ENCODE measurements around the gene RTP2. TPM values are rescaled to one million over a fixed set of nuclear protein-coding genes. Genes with fewer than 3 reads are reported as not detected.
A peak's percentile ranks its signal among the peaks of the same experiment; 100 is the strongest.

The RTP2 gene
- total RNA-seq, 2 donors from 2014 or later: not detected

DNA sequence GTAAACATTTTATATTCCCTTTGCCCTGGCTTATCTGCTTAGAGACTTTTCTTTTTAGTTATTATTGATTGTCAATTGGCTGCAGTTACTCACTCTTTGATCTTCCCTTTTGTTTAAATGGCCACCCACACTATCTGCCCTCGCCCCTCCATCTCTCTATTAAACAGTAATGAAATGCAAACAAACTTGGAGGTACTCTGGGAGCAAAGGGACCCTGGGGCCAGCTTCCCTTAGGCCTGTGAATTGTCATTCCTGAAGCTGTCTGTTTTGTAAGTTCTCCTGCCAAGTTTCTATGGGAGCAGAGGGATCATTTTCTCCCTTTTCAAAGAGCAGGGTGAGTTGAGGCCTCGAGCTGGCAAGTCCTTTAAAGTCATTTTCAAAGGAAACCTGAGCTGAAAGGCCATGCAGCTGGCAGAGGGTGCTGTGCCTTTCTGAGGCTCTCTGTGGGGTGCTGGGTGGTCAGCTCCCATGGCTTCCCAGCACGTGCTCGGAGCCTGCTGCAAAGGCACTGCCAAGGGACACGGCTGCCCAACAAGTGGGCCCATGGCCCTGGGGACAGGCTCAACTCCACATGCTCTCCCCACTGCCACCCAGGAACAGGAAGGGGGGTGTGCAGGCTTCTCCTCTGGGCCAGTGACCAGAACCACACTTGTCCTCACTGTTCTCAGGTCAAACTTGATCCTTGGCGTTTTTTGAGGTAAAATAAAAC is 17.4 kb upstream of the RTP2 start:
- Histone ChIP-seq H3K27ac (no peak overlapping the region), H3K4me1 (ENCODE audit: control insufficient read depth in 1 of 2, low read depth in 2 of 2) (no peaks in the 10 kb centered on the region), H3K27me3 (replicated peaks; ENCODE audit: insufficient read depth) (no peaks in the 10 kb centered on the region), H3K36me3 (peaks cover 36% of the 10 kb centered on the region), H3K4me3 (no peak overlapping the region), H3K9me3 (no peaks in the 10 kb centered on the region)
- ATAC-seq (ENCODE audit: insufficient number of reproducible peaks, low FRiP score, low read depth): no peak
- TF ChIP-seq, protein P1, sequence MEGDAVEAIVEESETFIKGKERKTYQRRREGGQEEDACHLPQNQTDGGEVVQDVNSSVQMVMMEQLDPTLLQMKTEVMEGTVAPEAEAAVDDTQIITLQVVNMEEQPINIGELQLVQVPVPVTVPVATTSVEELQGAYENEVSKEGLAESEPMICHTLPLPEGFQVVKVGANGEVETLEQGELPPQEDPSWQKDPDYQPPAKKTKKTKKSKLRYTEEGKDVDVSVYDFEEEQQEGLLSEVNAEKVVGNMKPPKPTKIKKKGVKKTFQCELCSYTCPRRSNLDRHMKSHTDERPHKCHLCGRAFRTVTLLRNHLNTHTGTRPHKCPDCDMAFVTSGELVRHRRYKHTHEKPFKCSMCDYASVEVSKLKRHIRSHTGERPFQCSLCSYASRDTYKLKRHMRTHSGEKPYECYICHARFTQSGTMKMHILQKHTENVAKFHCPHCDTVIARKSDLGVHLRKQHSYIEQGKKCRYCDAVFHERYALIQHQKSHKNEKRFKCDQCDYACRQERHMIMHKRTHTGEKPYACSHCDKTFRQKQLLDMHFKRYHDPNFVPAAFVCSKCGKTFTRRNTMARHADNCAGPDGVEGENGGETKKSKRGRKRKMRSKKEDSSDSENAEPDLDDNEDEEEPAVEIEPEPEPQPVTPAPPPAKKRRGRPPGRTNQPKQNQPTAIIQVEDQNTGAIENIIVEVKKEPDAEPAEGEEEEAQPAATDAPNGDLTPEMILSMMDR (IDR thresholded peaks at IDR 0.05): no peak
- DNase-seq (ENCODE audit: low spot score): no peak

DNA sequence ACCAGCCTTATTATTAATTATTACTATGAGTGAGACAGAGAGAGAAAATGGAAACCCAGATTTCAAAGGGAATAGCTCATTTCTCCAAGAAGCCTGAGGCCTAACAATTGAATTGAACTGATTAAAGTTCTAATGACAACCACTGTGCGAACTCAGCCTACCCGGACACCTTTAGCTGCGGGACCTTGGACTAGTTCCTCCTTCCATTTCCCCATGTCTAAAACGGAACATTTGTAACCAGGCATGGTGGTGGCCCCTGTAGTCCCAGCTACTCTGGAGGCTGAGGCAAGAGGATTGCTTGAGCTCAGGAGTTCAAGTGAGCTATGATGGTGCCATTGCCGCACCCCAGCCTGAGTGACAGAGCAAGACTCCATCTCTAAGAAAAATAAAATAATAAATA is 16.4 kb upstream of the RTP2 start:
- TF ChIP-seq, protein P1 (IDR thresholded peaks at IDR 0.05): no peak
- H3K36me3 ChIP-seq: peaks cover 27% of the 10 kb centered on the region
- ATAC-seq (ENCODE audit: insufficient number of reproducible peaks, low FRiP score, low read depth): no peak
- H3K27ac ChIP-seq: no peak overlapping the region
- H3K4me1 ChIP-seq (ENCODE audit: control insufficient read depth in 1 of 2, low read depth in 2 of 2): no peaks in the 10 kb centered on the region
- DNase-seq (ENCODE audit: low spot score): no peak
- H3K9me3 ChIP-seq: no peaks in the 10 kb centered on the region
- no peak overlapping the region for H3K4me3 ChIP-seq
- H3K27me3 ChIP-seq (replicated peaks; ENCODE audit: insufficient read depth): no peaks in the 10 kb centered on the region

DNA sequence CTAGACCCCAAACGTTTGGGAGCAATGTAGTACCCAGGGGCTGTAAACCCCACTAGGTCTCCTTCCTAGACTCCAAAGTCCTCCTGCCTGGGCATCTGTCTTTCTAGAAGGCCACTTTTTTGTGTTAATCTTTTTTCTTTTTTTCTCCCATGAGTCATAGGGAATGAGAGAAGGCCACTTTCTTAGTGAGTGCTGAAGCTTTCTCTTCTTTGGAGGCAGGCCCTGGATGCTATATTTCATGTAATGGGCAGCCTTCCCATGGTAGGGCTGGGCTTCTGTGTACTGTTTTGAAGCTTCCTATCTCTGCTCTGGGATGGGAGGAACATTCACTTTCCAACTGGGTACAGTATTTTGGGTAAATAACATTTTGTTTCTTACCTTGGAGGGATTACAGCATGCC is 15.2 kb upstream of the RTP2 start:
- H3K27ac ChIP-seq: no peak overlapping the region
- H3K4me1 ChIP-seq (ENCODE audit: control insufficient read depth in 1 of 2, low read depth in 2 of 2): no peaks in the 10 kb centered on the region
- DNase-seq (ENCODE audit: low spot score): no peak
- no peaks in the 10 kb centered on the region for H3K27me3 ChIP-seq (replicated peaks; ENCODE audit: insufficient read depth)
- TF ChIP-seq, protein P1 (IDR thresholded peaks at IDR 0.05): no peak
- H3K9me3 ChIP-seq: no peaks in the 10 kb centered on the region
- H3K36me3 ChIP-seq: peaks cover 15% of the 10 kb centered on the region
- ATAC-seq (ENCODE audit: insufficient number of reproducible peaks, low FRiP score, low read depth): no peak
- no peak overlapping the region for H3K4me3 ChIP-seq

DNA sequence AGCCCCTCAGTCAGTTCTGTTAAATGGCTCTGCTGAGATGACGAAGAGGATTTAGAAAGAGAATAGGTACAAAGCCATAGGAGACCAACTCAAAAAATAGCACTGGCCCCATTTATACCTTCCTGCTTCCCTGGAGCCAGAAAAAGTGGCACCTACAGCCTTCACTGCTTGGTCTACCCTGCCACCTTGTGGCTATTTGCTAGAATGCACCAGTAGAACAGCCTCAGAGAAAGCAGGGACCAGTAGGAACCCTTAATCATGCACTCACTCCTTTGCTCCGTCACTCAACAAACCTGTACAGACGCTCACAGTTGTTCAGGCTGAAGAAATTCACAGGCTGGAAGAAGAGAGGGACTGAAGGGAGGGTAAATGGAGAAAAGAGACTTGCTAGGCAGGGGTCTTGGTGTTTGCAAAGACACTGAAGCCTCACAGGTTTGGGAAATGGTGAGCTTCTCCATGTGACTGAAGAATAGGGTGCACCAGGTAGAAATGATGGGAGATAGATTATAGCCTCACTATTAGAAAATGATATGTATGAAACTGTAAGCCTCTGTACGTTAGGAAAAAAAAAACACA is 12.1 kb upstream of the RTP2 start:
- Histone ChIP-seq H3K9me3 (no peaks in the 10 kb centered on the region), H3K4me3 (no peak overlapping the region), H3K36me3 (no peaks in the 10 kb centered on the region), H3K27me3 (replicated peaks; ENCODE audit: insufficient read depth) (no peaks in the 10 kb centered on the region), H3K4me1 (ENCODE audit: control insufficient read depth in 1 of 2, low read depth in 2 of 2) (no peaks in the 10 kb centered on the region), H3K27ac (no peak overlapping the region)
- TF ChIP-seq, protein P1 (IDR thresholded peaks at IDR 0.05): peak; percentile 91
- peak; percentile 31 for DNase-seq (ENCODE audit: low spot score)
- no peak for ATAC-seq (ENCODE audit: insufficient number of reproducible peaks, low FRiP score, low read depth)

DNA sequence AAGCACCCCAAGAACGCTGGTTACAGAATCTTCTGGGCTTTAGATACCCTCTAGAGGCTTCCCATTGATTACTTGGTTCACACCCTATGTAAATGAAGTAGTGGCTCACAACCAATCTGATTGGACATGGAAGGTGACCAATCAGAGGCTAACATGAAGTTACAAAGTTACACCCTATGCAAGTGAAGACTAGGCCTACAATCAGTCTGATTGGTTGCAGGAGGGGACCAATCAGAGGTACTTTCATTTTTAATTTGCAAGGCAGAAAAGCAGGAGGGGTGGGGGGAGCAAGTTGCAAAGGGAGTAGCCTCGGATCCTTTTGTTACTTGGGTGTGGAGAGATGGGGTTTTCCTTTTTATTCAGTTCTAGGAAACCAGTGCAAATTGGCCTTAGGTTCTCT is 11.1 kb upstream of the RTP2 start:
- H3K27ac ChIP-seq: no peak overlapping the region
- H3K9me3 ChIP-seq: no peaks in the 10 kb centered on the region
- H3K4me3 ChIP-seq: no peak overlapping the region
- DNase-seq (ENCODE audit: low spot score) (no peak), ATAC-seq (ENCODE audit: insufficient number of reproducible peaks, low FRiP score, low read depth) (peak; percentile 57)
- H3K27me3 ChIP-seq (replicated peaks; ENCODE audit: insufficient read depth): no peaks in the 10 kb centered on the region
- no peaks in the 10 kb centered on the region for H3K4me1 ChIP-seq (ENCODE audit: control insufficient read depth in 1 of 2, low read depth in 2 of 2)
- no peaks in the 10 kb centered on the region for H3K36me3 ChIP-seq
- TF ChIP-seq, protein P1 (IDR thresholded peaks at IDR 0.05): no peak
